ENCODE measurements around the gene UBE2O. TPM values are rescaled to one million over a fixed set of nuclear protein-coding genes. Genes with fewer than 3 reads are reported as not detected.
"Not testable (repeated sequence)": the region's sequence is repeated elsewhere in the genome, so short reads cannot be mapped to it uniquely, and the experiment has no call there.

Gene UBE2O
- total RNA-seq, 2 experiments from 2014 or later: 28.4 to 31.6 TPM

GRCh38 chr17:76356803-76357456, 96.0 kb downstream of the UBE2O start:
- H3K27ac Mint-ChIP-seq: no peak overlapping the region
- POLR2A ChIA-PET: interaction anchor here (0.6 kb wide), 1 partner anchor 330 kb away, joined by 3 read pairs; no protein-coding TSS in a partner anchor
- H3K9me3 Mint-ChIP-seq (ENCODE audit: insufficient read depth): no peaks in the 10 kb centered on the region
- H3K4me1 Mint-ChIP-seq (ENCODE audit: low read depth): peaks cover 20% of the 10 kb centered on the region
- CTCF ChIA-PET: interaction anchor here (1.2 to 1.7 kb wide), 3 partner anchors 9 to 52 kb away, joined by 3 to 4 read pairs (median 3); no protein-coding TSS in a partner anchor
- H3K4me3 Mint-ChIP-seq: no peak overlapping the region
- H3K36me3 Mint-ChIP-seq (ENCODE audit: low read depth): peaks cover 7% of the 10 kb centered on the region
- DNase-seq (no peak), ATAC-seq (no peak)
- no peaks in the 10 kb centered on the region for H3K27me3 Mint-ChIP-seq (ENCODE audit: low read depth)

- POLR2A ChIA-PET: no interaction called here
Measured at GRCh38 chr17:76354747-76355310, 98.1 kb downstream of the UBE2O start.

GRCh38 chr17:76354317-76354729, 98.6 kb downstream of the UBE2O start:
- POLR2A ChIA-PET: interaction anchor here (0.9 to 2.4 kb wide), 8 partner anchors 26 to 359 kb away, joined by 3 to 24 read pairs (median 4); partner anchors contain the start of genes SPHK1 and SRP68
- Mint-ChIP-seq H3K27ac (peak overlapping the region; percentile 100), H3K27me3 (ENCODE audit: low read depth) (no peaks in the 10 kb centered on the region), H3K36me3 (ENCODE audit: low read depth) (peaks cover 15% of the 10 kb centered on the region), H3K4me3 (peak overlapping the region; percentile 98), H3K9me3 (ENCODE audit: insufficient read depth) (no peaks in the 10 kb centered on the region), H3K4me1 (ENCODE audit: low read depth) (peaks cover 28% of the 10 kb centered on the region)
- ATAC-seq: no peak
- CTCF ChIA-PET: interaction anchor here (0.6 to 4.2 kb wide), 10 partner anchors 9 to 162 kb away, joined by 3 to 35 read pairs (median 4); partner anchors contain the start of gene SPHK1
- no peak for DNase-seq

More at GRCh38 chr17:76354747-76355310, 98.1 kb downstream of the UBE2O start:
- DNase-seq (no peak), ATAC-seq (no peak)
- H3K4me3 Mint-ChIP-seq: peak overlapping the region; percentile 98
- H3K36me3 Mint-ChIP-seq (ENCODE audit: low read depth): peaks cover 15% of the 10 kb centered on the region
- H3K4me1 Mint-ChIP-seq (ENCODE audit: low read depth): peaks cover 28% of the 10 kb centered on the region
- peak overlapping the region; percentile 40 for H3K27ac Mint-ChIP-seq
- no peaks in the 10 kb centered on the region for H3K9me3 Mint-ChIP-seq (ENCODE audit: insufficient read depth)
- CTCF ChIA-PET: interaction anchor here (0.8 to 4.2 kb wide), 6 partner anchors 19 to 54 kb away, joined by 3 to 35 read pairs (median 4); partner anchors contain the start of gene SPHK1
- H3K27me3 Mint-ChIP-seq (ENCODE audit: low read depth): no peaks in the 10 kb centered on the region

GRCh38 chr17:76353599-76354316, 99.2 kb downstream of the UBE2O start, which contains the start of gene PRPSAP1:
Gene PRPSAP1 (minus strand): TSS chr17:76353916. CDS start chr17:76353703, 213 bp downstream.
- ATAC-seq (peak; percentile 97), DNase-seq (peak; percentile 88)
- POLR2A ChIA-PET: interaction anchor here (0.7 to 2.4 kb wide), 12 partner anchors 8 to 360 kb away, joined by 3 to 24 read pairs (median 4); partner anchors contain the start of genes RHBDF2, SPHK1 and SRP68
- H3K4me3 Mint-ChIP-seq: peak within 1 kb of the TSS; percentile 98
- CTCF ChIA-PET: interaction anchor here (0.6 to 4.2 kb wide), 11 partner anchors 10 to 458 kb away, joined by 3 to 35 read pairs (median 3); partner anchors contain the start of gene SPHK1
- peak within 1 kb of the TSS; percentile 100 for H3K27ac Mint-ChIP-seq
- no peaks in the 10 kb centered on the region for H3K9me3 Mint-ChIP-seq (ENCODE audit: insufficient read depth)
- peaks cover 15% of the 10 kb centered on the region for H3K36me3 Mint-ChIP-seq (ENCODE audit: low read depth)
- H3K27me3 Mint-ChIP-seq (ENCODE audit: low read depth): no peaks in the 10 kb centered on the region
- H3K4me1 Mint-ChIP-seq (ENCODE audit: low read depth): peaks cover 28% of the 10 kb centered on the region

- no peaks in the 10 kb centered on the region for H3K27me3 Mint-ChIP-seq (ENCODE audit: low read depth)
- H3K27ac Mint-ChIP-seq: peak overlapping the region; percentile 100
- H3K36me3 Mint-ChIP-seq (ENCODE audit: low read depth): peaks cover 15% of the 10 kb centered on the region
- ChIA-PET CTCF (interaction anchor here (0.6 to 4.2 kb wide), 13 partner anchors 10 to 457 kb away, joined by 3 to 35 read pairs (median 3); partner anchors contain the start of gene SPHK1), POLR2A (interaction anchor here (0.7 to 2.4 kb wide), 10 partner anchors 9 to 281 kb away, joined by 3 to 24 read pairs (median 4); partner anchors contain the start of genes RHBDF2, SPHK1 and SRP68)
- peak overlapping the region; percentile 98 for H3K4me3 Mint-ChIP-seq
- no peaks in the 10 kb centered on the region for H3K9me3 Mint-ChIP-seq (ENCODE audit: insufficient read depth)
- ATAC-seq (peak; percentile 12), DNase-seq (peak; percentile 31)
- peaks cover 28% of the 10 kb centered on the region for H3K4me1 Mint-ChIP-seq (ENCODE audit: low read depth)
Measured at GRCh38 chr17:76353004-76353598, 99.9 kb downstream of the UBE2O start.

DNA sequence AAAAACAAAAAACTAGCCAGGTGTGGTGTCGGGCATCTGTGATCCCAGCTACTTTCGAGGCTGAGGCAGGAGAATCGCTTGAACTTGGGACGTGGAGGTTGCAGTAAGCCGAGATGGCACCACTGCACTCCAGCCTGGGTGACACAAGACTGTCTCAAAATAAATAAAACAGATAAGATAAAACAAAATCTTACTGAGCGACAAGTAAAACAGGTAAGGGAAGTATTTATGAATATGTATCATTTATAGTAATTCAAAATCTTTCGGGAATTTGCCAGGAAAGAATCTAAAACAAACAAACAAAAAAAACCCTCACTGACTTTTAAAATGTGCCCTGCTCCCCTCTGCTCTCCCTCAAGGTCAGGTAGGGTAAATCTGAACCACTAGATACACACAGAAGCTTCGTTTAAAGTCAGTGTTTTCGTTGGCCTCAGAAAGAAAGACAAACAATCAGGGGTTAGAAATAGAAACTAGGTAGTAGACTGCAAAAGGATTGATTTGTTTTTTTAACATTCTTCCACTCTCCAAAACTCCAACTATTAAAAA, 101.4 kb downstream of the UBE2O start:
- DNase-seq: no peak

DNA sequence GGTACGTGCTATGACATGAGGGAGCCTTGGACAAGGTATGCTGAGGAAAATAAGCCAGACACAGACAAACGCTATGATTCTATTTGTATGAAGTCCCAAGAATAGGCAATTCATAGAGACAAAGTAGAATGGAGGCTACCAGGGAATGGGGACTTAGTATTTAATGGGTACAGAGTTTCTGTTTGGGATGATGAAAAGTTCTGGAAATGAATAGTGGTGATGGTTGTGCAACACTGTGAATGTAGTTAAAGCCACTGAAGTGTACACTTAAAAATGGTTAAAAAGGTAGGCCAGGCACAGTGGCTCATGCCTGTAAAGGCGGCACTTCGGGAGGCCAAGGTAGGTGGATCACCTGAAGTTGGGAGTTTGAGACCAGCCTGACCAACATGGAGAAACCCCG, 102.5 kb downstream of the UBE2O start:
- H3K36me3 Mint-ChIP-seq (ENCODE audit: low read depth): peaks cover 35% of the 10 kb centered on the region
- no peak for ATAC-seq
- H3K4me3 Mint-ChIP-seq: no peak overlapping the region
- no peak for DNase-seq
- H3K4me1 Mint-ChIP-seq (ENCODE audit: low read depth): peaks cover 28% of the 10 kb centered on the region
- H3K27ac Mint-ChIP-seq: no peak overlapping the region
- H3K27me3 Mint-ChIP-seq (ENCODE audit: low read depth): no peaks in the 10 kb centered on the region
- ChIA-PET POLR2A (no interaction called here), CTCF (no interaction called here)
- H3K9me3 Mint-ChIP-seq (ENCODE audit: insufficient read depth): no peaks in the 10 kb centered on the region

More for the DNA sequence above, 101.4 kb downstream of the UBE2O start:
- POLR2A ChIA-PET: no interaction called here
- Mint-ChIP-seq H3K4me1 (ENCODE audit: low read depth) (peaks cover 28% of the 10 kb centered on the region), H3K27me3 (ENCODE audit: low read depth) (no peaks in the 10 kb centered on the region), H3K9me3 (ENCODE audit: insufficient read depth) (no peaks in the 10 kb centered on the region), H3K4me3 (peak overlapping the region; percentile 98), H3K27ac (no peak overlapping the region), H3K36me3 (ENCODE audit: low read depth) (peaks cover 24% of the 10 kb centered on the region)
- no peak for ATAC-seq
- CTCF ChIA-PET: interaction anchor here (0.8 to 4.2 kb wide), 3 partner anchors 33 to 148 kb away, joined by 3 to 35 read pairs (median 33); partner anchors contain the start of gene SPHK1

- H3K27ac Mint-ChIP-seq; H3K4me3 Mint-ChIP-seq; H3K4me1 Mint-ChIP-seq (ENCODE audit: low read depth); H3K9me3 Mint-ChIP-seq (ENCODE audit: insufficient read depth); POLR2A ChIA-PET; H3K27me3 Mint-ChIP-seq (ENCODE audit: low read depth); DNase-seq; ATAC-seq; CTCF ChIA-PET: not testable (repeated sequence)
- peaks cover 42% of the 10 kb centered on the region for H3K36me3 Mint-ChIP-seq (ENCODE audit: low read depth)
Measured at GRCh38 chr17:76346936-76347335, 106.0 kb downstream of the UBE2O start.

GRCh38 chr17:76345377-76345974, 107.5 kb downstream of the UBE2O start:
- no peak for DNase-seq
- Mint-ChIP-seq H3K27me3 (ENCODE audit: low read depth) (no peaks in the 10 kb centered on the region), H3K36me3 (ENCODE audit: low read depth) (peaks cover 46% of the 10 kb centered on the region), H3K27ac (no peak overlapping the region), H3K4me3 (no peak overlapping the region), H3K9me3 (ENCODE audit: insufficient read depth) (no peaks in the 10 kb centered on the region), H3K4me1 (ENCODE audit: low read depth) (peaks cover 1% of the 10 kb centered on the region)
- ChIA-PET CTCF (interaction anchor here (2.2 kb wide), 1 partner anchor 52 kb away, joined by 8 read pairs; no protein-coding TSS in a partner anchor), POLR2A (no interaction called here)
- ATAC-seq: no peak

- no peaks in the 10 kb centered on the region for H3K27me3 Mint-ChIP-seq (ENCODE audit: low read depth)
- no peak overlapping the region for H3K27ac Mint-ChIP-seq
- no peak for ATAC-seq
- no peaks in the 10 kb centered on the region for H3K9me3 Mint-ChIP-seq (ENCODE audit: insufficient read depth)
- CTCF ChIA-PET: no interaction called here
- POLR2A ChIA-PET: no interaction called here
- no peak overlapping the region for H3K4me3 Mint-ChIP-seq
- H3K4me1 Mint-ChIP-seq (ENCODE audit: low read depth): no peaks in the 10 kb centered on the region
- peaks cover 53% of the 10 kb centered on the region for H3K36me3 Mint-ChIP-seq (ENCODE audit: low read depth)
- DNase-seq: no peak
Measured at GRCh38 chr17:76343106-76343505, 109.8 kb downstream of the UBE2O start.

All from activated CD8-positive, alpha-beta T cell treated with anti-CD3 and anti-CD28 coated beads, Interleukin-2, amount 10 ng/mL, durations not matched to agents 7 days and 5 days (primary cell).